Endodermal cell (in vitro differentiated cells): Measurements from ENCODE around the gene LRRC23. TPM values are rescaled to one million over a fixed set of nuclear protein-coding genes. Genes with fewer than 3 reads are reported as not detected.

ENCODE experiments used
- DNase-seq: peaks from one replicate; pipeline ENCODE4 v3.0.0-alpha.2; 2017
- H3K27ac ChIP-seq: 2 replicates; pipeline ENCODE4 v1.5.1; 2013; ENCODE audit warnings: mild to moderate bottlenecking, low read depth, low read length, moderate library complexity
- H3K27me3 ChIP-seq: 2 replicates; pipeline ENCODE4 v1.6.1; 2013; ENCODE audit warnings: mild to moderate bottlenecking, low read length, moderate library complexity; ENCODE audit not compliant: insufficient read depth, control insufficient read depth, poor library complexity, severe bottlenecking
- H3K36me3 ChIP-seq: 2 replicates; pipeline ENCODE4 v1.7.0; 2013; ENCODE audit warnings: mild to moderate bottlenecking, low read length, moderate library complexity; ENCODE audit not compliant: control insufficient read depth, insufficient read depth
- H3K4me1 ChIP-seq: one replicate; pipeline ENCODE4 v1.7.0; 2013; ENCODE audit warnings: low read length; ENCODE audit not compliant: control insufficient read depth, insufficient read depth
- H3K4me3 ChIP-seq: 2 replicates; pipeline ENCODE4 v1.5.1; 2013; ENCODE audit warnings: mild to moderate bottlenecking, low read length, moderate library complexity
- H3K9ac ChIP-seq: 2 replicates; pipeline ENCODE4 v1.6.1; 2013; ENCODE audit warnings: mild to moderate bottlenecking, low read length, moderate library complexity; ENCODE audit not compliant: poor library complexity, severe bottlenecking; ENCODE audit errors: extremely low read depth
- H3K9me3 ChIP-seq: 2 replicates; pipeline ENCODE4 v1.6.1; 2013; ENCODE audit warnings: mild to moderate bottlenecking, low read length, moderate library complexity; ENCODE audit not compliant: control insufficient read depth
- H3K27ac Mint-ChIP-seq: 2 replicates; pipeline ENCODE4 v1.8.0; 2020; ENCODE audit warnings: mixed read lengths
- H3K27me3 Mint-ChIP-seq: 2 replicates; pipeline ENCODE4 v1.8.0; 2021; ENCODE audit warnings: mild to moderate bottlenecking, mixed read lengths; ENCODE audit not compliant: insufficient read depth
- H3K36me3 Mint-ChIP-seq: 2 replicates; pipeline ENCODE4 v1.8.0; 2020; ENCODE audit warnings: low read depth, mixed read lengths
- H3K4me1 Mint-ChIP-seq: 2 replicates; pipeline ENCODE4 v1.8.0; 2020; ENCODE audit warnings: mixed read lengths
- H3K4me3 Mint-ChIP-seq: 2 replicates; pipeline ENCODE4 v1.8.0; 2020; ENCODE audit warnings: mild to moderate bottlenecking, moderate library complexity, mixed read lengths
- H3K9me3 Mint-ChIP-seq: 2 replicates; pipeline ENCODE4 v1.8.0; 2020; ENCODE audit warnings: mild to moderate bottlenecking, mixed read lengths
- CTCF ChIP-seq: fragments of 200-600 bp; sonication (generic); conservative IDR thresholded peaks from 2 replicates; pipeline ENCODE4 v1.5.0; 2021; ENCODE audit warnings: antibody characterized with exemption, mild to moderate bottlenecking
- WGBS, 2 experiments: methylation state at CpG; one replicate each; pipeline versions ENCODE4 v1.1.5 to v1.1.7; 2013; ENCODE audit warnings: missing lambda C conversion rate in 2 of 2, mixed read lengths in 1 of 2; ENCODE audit not compliant: insufficient coverage in 1 of 2, insufficient read length in 1 of 2; 5-methylcytosine and 5-hydroxymethylcytosine counted together
- total RNA-seq, 2 donors: library from RNA; stranded (reverse); fragmentation: NEBNext Ultra II Directional in 1 of 2; extraction: Animal tissue kit (Norgen Biotek cat#: 25700) in 1 of 2; gene quantifications; 2 replicates in 1 of 2; 3 replicates in 1 of 2; pipeline ENCODE4 v1.2.1, GENCODE V29; 2021

The LRRC23 gene
- total RNA-seq, 2 donors from 2014 or later: 7.8 to 11.5 TPM

GRCh38 chr12:6925540-6926279, 21.1 kb downstream of the LRRC23 start:
- peaks cover 9% of the 10 kb centered on the region for H3K4me1 ChIP-seq
- 4 to 9% methylated on average over 3 to 8 of the region's 8 CpGs for WGBS, 2 experiments
- peak overlapping the region; percentile 84 for H3K4me3 ChIP-seq
- peak; percentile 96 for DNase-seq
- H3K27ac Mint-ChIP-seq: peak overlapping the region; percentile 95
- H3K36me3 ChIP-seq: no peaks in the 10 kb centered on the region
- TF ChIP-seq CTCF: peak; percentile 33
- H3K4me3 Mint-ChIP-seq: peak overlapping the region; percentile 98
- no peaks in the 10 kb centered on the region for H3K9me3 Mint-ChIP-seq
- peak overlapping the region; percentile 94 for H3K27ac ChIP-seq
- peaks cover 11% of the 10 kb centered on the region for H3K36me3 Mint-ChIP-seq
- H3K9ac ChIP-seq: no peak overlapping the region
- peaks cover 48% of the 10 kb centered on the region for H3K4me1 Mint-ChIP-seq
- no peaks in the 10 kb centered on the region for H3K9me3 ChIP-seq
- no peaks in the 10 kb centered on the region for H3K27me3 Mint-ChIP-seq
- H3K27me3 ChIP-seq: no peaks in the 10 kb centered on the region

GRCh38 chr12:6927379-6928021, 22.9 kb downstream of the LRRC23 start, which contains the start of gene ATN1:
ATN1 (plus strand) TSS chr12:6927959; CDS start chr12:6934002, 6,043 bp downstream.
- Histone ChIP-seq H3K27ac (peak within 1 kb of the TSS; percentile 94), H3K9ac (peak within 1 kb of the TSS; percentile 77), H3K27me3 (no peaks in the 10 kb centered on the region), H3K36me3 (no peaks in the 10 kb centered on the region), H3K9me3 (no peaks in the 10 kb centered on the region), H3K4me3 (peak within 1 kb of the TSS; percentile 94), H3K4me1 (peaks cover 9% of the 10 kb centered on the region)
- Mint-ChIP-seq H3K36me3 (peaks cover 8% of the 10 kb centered on the region), H3K27me3 (no peaks in the 10 kb centered on the region), H3K27ac (peak within 1 kb of the TSS; percentile 95), H3K9me3 (no peaks in the 10 kb centered on the region), H3K4me1 (peaks cover 58% of the 10 kb centered on the region), H3K4me3 (peak within 1 kb of the TSS; percentile 98)
- no peak for TF ChIP-seq CTCF
- 0% methylated on average over 5 to 66 of the region's 66 CpGs for WGBS, 2 experiments
- DNase-seq: peak; percentile 95

GRCh38 chr12:6928022-6928702, 23.5 kb downstream of the LRRC23 start:
- peak; percentile 71 for DNase-seq
- H3K27me3 Mint-ChIP-seq: no peaks in the 10 kb centered on the region
- H3K4me1 Mint-ChIP-seq: peaks cover 62% of the 10 kb centered on the region
- peak overlapping the region; percentile 94 for H3K4me3 ChIP-seq
- peak overlapping the region; percentile 77 for H3K9ac ChIP-seq
- TF ChIP-seq CTCF: no peak
- H3K36me3 ChIP-seq: peaks cover 4% of the 10 kb centered on the region
- no peak overlapping the region for H3K27ac ChIP-seq
- peaks cover 13% of the 10 kb centered on the region for H3K4me1 ChIP-seq
- H3K27ac Mint-ChIP-seq: peak overlapping the region; percentile 93
- H3K9me3 Mint-ChIP-seq: no peaks in the 10 kb centered on the region
- peak overlapping the region; percentile 98 for H3K4me3 Mint-ChIP-seq
- WGBS, 2 experiments: 0 to 2% methylated on average over 11 to 54 of the region's 79 CpGs
- H3K36me3 Mint-ChIP-seq: peaks cover 12% of the 10 kb centered on the region
- no peaks in the 10 kb centered on the region for H3K27me3 ChIP-seq
- no peaks in the 10 kb centered on the region for H3K9me3 ChIP-seq
